ENCODE data around the gene HEMK1.

The HEMK1 gene

GRCh38 chr3:50604110-50604621 lies 34.8 kb downstream of the HEMK1 start:
- Histone ChIP-seq H3K9me3 (ENCODE audit: control insufficient read depth, low read length) (no peaks in the 10 kb centered on the region), H3K27ac (peak overlapping the region; percentile 100), H3K4me3 (ENCODE audit: low read depth, low read length) (no peak overlapping the region), H2AFZ (no peak overlapping the region), H3K4me1 (peaks cover 61% of the 10 kb centered on the region), H3K4me2 (ENCODE audit: low read length) (no peak overlapping the region), H3K9ac (no peak overlapping the region), H3K27me3 (ENCODE audit: control insufficient read depth, insufficient read depth, low read length) (no peaks in the 10 kb centered on the region), H3K79me2 (peaks cover 5% of the 10 kb centered on the region), H3K36me3 (ENCODE audit: control insufficient read depth, insufficient read depth, low read length) (no peaks in the 10 kb centered on the region)
- TF ChIP-seq CTCF (IDR thresholded peaks at IDR 0.05) = no peak

GRCh38 chr3:50604628-50605588 lies 35.6 kb downstream of the HEMK1 start:
- H3K4me1 ChIP-seq = peaks cover 59% of the 10 kb centered on the region
- no peak overlapping the region for H2AFZ ChIP-seq
- no peaks in the 10 kb centered on the region for H3K9me3 ChIP-seq (ENCODE audit: control insufficient read depth, low read length)
- no peak overlapping the region for H3K9ac ChIP-seq
- peak overlapping the region; percentile 12 for H3K4me2 ChIP-seq (ENCODE audit: low read length)
- no peaks in the 10 kb centered on the region for H3K36me3 ChIP-seq (ENCODE audit: control insufficient read depth, insufficient read depth, low read length)
- no peaks in the 10 kb centered on the region for H3K27me3 ChIP-seq (ENCODE audit: control insufficient read depth, insufficient read depth, low read length)
- peak overlapping the region; percentile 100 for H3K27ac ChIP-seq
- no peak overlapping the region for H3K4me3 ChIP-seq (ENCODE audit: low read depth, low read length)
- peaks cover 11% of the 10 kb centered on the region for H3K79me2 ChIP-seq
- TF ChIP-seq CTCF (IDR thresholded peaks at IDR 0.05) = no peak

- peaks cover 58% of the 10 kb centered on the region for H3K4me1 ChIP-seq
- H3K27ac ChIP-seq = peak overlapping the region; percentile 41
- H3K9me3 ChIP-seq (ENCODE audit: control insufficient read depth, low read length) = no peaks in the 10 kb centered on the region
Measured at GRCh38 chr3:50605901-50606326, 36.6 kb downstream of the HEMK1 start.

GRCh38 chr3:50606596-50606995 lies 37.3 kb downstream of the HEMK1 start:
- peak overlapping the region; percentile 5 for H3K4me2 ChIP-seq (ENCODE audit: low read length)
- no peak overlapping the region for H3K4me3 ChIP-seq (ENCODE audit: low read depth, low read length)
- no peaks in the 10 kb centered on the region for H3K9me3 ChIP-seq (ENCODE audit: control insufficient read depth, low read length)
- no peak overlapping the region for H3K9ac ChIP-seq
- H3K79me2 ChIP-seq = peaks cover 18% of the 10 kb centered on the region
- TF ChIP-seq CTCF (IDR thresholded peaks at IDR 0.05) = no peak
- H2AFZ ChIP-seq = no peak overlapping the region
- no peaks in the 10 kb centered on the region for H3K27me3 ChIP-seq (ENCODE audit: control insufficient read depth, insufficient read depth, low read length)
- H3K4me1 ChIP-seq = peaks cover 54% of the 10 kb centered on the region
- H3K36me3 ChIP-seq (ENCODE audit: control insufficient read depth, insufficient read depth, low read length) = no peaks in the 10 kb centered on the region
- no peak overlapping the region for H3K27ac ChIP-seq

More at GRCh38 chr3:50605901-50606326, 36.6 kb downstream of the HEMK1 start:
- H3K36me3 ChIP-seq (ENCODE audit: control insufficient read depth, insufficient read depth, low read length) = no peaks in the 10 kb centered on the region
- no peak for TF ChIP-seq CTCF (IDR thresholded peaks at IDR 0.05)
- H3K4me3 ChIP-seq (ENCODE audit: low read depth, low read length) = no peak overlapping the region
- no peak overlapping the region for H3K9ac ChIP-seq
- no peaks in the 10 kb centered on the region for H3K27me3 ChIP-seq (ENCODE audit: control insufficient read depth, insufficient read depth, low read length)
- H3K79me2 ChIP-seq = peaks cover 16% of the 10 kb centered on the region
- peak overlapping the region; percentile 12 for H3K4me2 ChIP-seq (ENCODE audit: low read length)
- no peak overlapping the region for H2AFZ ChIP-seq
